Calu3 (cell line): ENCODE data around the gene MCC. TPM values are rescaled to one million over a fixed set of nuclear protein-coding genes. Genes with fewer than 3 reads are reported as not detected.

Source experiments
- BruUV-seq: library from RNA; stranded (reverse); fragments of 400-500 nt; replicated peaks from 2 replicates; lab custom pipeline; 2021; lab: Mats Ljungman, UMichigan
- CTCF ChIA-PET: fragments of 300-600 bp; sonication (Branson Sonifier 250); formaldehyde crosslinking; loops from one replicate; lab custom pipeline; 2022; ENCODE audit warnings: antibody characterized with exemption; lab: Charles Lee
- DNase-seq: peaks from one replicate; pipeline ENCODE4 v3.0.0; 2022
- H3K27ac Mint-ChIP-seq: one replicate; pipeline ENCODE4 v1.8.0; 2022; ENCODE audit warnings: mixed read lengths; ENCODE audit not compliant: unreplicated experiment
- H3K27me3 Mint-ChIP-seq: one replicate; pipeline ENCODE4 v1.8.0; 2022; ENCODE audit warnings: mixed read lengths; ENCODE audit not compliant: unreplicated experiment
- H3K36me3 Mint-ChIP-seq: one replicate; pipeline ENCODE4 v1.8.0; 2022; ENCODE audit warnings: mild to moderate bottlenecking, moderate library complexity, mixed read lengths; ENCODE audit not compliant: insufficient read depth, unreplicated experiment
- H3K4me1 Mint-ChIP-seq: one replicate; pipeline ENCODE4 v1.8.0; 2022; ENCODE audit warnings: mild to moderate bottlenecking, low read depth, mixed read lengths; ENCODE audit not compliant: unreplicated experiment
- H3K4me3 Mint-ChIP-seq: one replicate; pipeline ENCODE4 v1.8.0; 2022; ENCODE audit warnings: mild to moderate bottlenecking, low read depth, moderate library complexity, mixed read lengths; ENCODE audit not compliant: unreplicated experiment
- H3K9me3 Mint-ChIP-seq: one replicate; pipeline ENCODE4 v1.8.0; 2022; ENCODE audit warnings: low read depth, mixed read lengths; ENCODE audit not compliant: unreplicated experiment
- intact Hi-C: fragments of 100-400 bp; cut with micrococcal nuclease; formaldehyde crosslinking; loops from one replicate; pipeline ENCODE4 v1.10.0; 2022; ENCODE audit not compliant: unreplicated experiment
- total RNA-seq: library from RNA; stranded (reverse); gene quantifications from 2 replicates; pipeline ENCODE4 v1.2.3, GENCODE V29; 2022
- TF ChIP-seq, protein P1 (sequence below): fragments of 200-600 bp; IDR thresholded peaks from one replicate; pipeline ENCODE4 v1.8.0; 2022; ENCODE audit warnings: antibody characterized with exemption; ENCODE audit not compliant: unreplicated experiment

Gene MCC
- total RNA-seq, 1 experiment from 2014 or later, result 2.8 TPM

DNA sequence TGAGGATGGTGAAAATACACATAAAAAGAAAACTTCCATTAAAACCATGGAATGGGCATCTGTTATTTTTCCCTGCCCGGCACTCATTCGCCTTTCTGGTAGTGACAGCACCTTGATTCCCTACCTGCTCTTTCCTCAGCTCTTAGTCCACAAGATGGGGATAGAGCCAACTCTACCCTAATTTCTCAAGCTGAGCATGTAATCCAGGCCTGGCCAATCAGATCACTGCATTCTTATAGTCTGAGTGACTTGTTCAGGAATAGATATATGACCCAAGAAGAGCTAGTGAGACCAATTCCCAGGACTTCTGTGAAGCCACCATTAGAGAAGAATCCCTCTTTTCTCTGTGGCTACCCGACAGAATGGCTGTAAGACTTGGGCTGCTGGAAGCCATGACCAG lies 111.6 kb downstream of the MCC start:
- BruUV-seq, result no TSS peak
- no peak for DNase-seq
- H3K4me3 Mint-ChIP-seq, result no peak overlapping the region
- H3K9me3 Mint-ChIP-seq, result no peaks in the 10 kb centered on the region
- intact Hi-C loops, result no loop called here
- H3K36me3 Mint-ChIP-seq, result no peaks in the 10 kb centered on the region
- no peak overlapping the region for H3K27ac Mint-ChIP-seq
- TF ChIP-seq, protein P1, sequence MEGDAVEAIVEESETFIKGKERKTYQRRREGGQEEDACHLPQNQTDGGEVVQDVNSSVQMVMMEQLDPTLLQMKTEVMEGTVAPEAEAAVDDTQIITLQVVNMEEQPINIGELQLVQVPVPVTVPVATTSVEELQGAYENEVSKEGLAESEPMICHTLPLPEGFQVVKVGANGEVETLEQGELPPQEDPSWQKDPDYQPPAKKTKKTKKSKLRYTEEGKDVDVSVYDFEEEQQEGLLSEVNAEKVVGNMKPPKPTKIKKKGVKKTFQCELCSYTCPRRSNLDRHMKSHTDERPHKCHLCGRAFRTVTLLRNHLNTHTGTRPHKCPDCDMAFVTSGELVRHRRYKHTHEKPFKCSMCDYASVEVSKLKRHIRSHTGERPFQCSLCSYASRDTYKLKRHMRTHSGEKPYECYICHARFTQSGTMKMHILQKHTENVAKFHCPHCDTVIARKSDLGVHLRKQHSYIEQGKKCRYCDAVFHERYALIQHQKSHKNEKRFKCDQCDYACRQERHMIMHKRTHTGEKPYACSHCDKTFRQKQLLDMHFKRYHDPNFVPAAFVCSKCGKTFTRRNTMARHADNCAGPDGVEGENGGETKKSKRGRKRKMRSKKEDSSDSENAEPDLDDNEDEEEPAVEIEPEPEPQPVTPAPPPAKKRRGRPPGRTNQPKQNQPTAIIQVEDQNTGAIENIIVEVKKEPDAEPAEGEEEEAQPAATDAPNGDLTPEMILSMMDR, result no peak
- H3K4me1 Mint-ChIP-seq, result peaks cover 7% of the 10 kb centered on the region
- CTCF ChIA-PET, result no interaction called here
- no peaks in the 10 kb centered on the region for H3K27me3 Mint-ChIP-seq

DNA sequence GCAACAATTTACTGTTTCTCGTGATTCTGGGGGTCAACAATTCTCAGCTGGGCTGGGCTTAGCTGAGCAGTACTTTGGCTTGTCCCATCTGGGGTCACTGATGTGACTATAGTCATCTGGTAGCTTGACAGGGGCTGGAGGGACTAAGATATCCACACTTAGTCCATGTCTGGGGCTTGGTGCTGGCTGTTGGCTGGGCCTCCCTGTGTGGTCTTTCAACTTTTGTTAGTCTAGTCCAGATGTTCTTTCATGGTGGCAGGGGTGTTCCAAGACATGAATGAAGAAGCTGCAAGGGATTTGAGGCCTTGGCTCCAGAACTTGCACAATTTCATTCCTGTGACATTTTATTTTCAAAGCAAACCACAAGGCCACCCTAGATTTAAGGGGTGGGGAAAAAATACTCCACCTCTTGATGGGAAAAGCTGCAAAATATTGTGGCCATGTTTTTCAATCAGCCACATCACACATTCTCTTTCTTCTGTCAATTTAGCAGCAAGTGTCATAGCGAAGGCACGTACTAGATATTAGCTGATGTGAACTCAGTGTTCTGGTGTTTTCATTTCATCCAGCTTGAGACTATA lies 112.7 kb downstream of the MCC start:
- Mint-ChIP-seq H3K27ac (no peak overlapping the region), H3K9me3 (no peaks in the 10 kb centered on the region), H3K4me3 (no peak overlapping the region), H3K4me1 (peaks cover 10% of the 10 kb centered on the region), H3K36me3 (no peaks in the 10 kb centered on the region), H3K27me3 (no peaks in the 10 kb centered on the region)
- TF ChIP-seq, protein P1, result no peak
- CTCF ChIA-PET, result interaction anchor here (0.6 to 1.4 kb wide), 2 partner anchors 9 to 90 kb away, joined by 3 read pairs; no protein-coding TSS in a partner anchor
- no TSS peak for BruUV-seq
- intact Hi-C loops, result no loop called here
- no peak for DNase-seq

DNA sequence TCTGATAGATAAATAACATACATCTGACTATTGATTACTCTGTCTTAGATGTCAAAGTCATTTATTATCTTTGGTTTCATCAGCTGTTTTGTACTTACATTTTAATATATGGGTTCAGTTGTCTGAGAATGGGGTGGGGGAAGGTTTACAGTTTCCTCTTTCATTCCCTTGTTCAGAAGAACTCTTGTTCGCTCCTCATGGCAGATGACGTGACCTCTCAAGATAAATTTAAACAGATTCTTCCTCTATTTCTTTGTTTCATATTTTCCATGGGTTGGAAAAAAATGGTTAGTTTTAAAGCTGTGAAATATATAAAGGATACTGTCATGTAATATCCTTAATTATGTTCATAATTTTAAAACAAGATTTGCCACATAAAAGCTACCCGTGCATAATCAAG lies 114.8 kb downstream of the MCC start:
- no TSS peak for BruUV-seq
- no peak for DNase-seq
- H3K9me3 Mint-ChIP-seq, result peaks cover 5% of the 10 kb centered on the region
- no peaks in the 10 kb centered on the region for H3K27me3 Mint-ChIP-seq
- no peak overlapping the region for H3K27ac Mint-ChIP-seq
- CTCF ChIA-PET, result interaction anchor here (0.7 kb wide), 1 partner anchor 322 kb away, joined by 3 read pairs; no protein-coding TSS in a partner anchor
- no peak overlapping the region for H3K4me3 Mint-ChIP-seq
- no peaks in the 10 kb centered on the region for H3K36me3 Mint-ChIP-seq
- peaks cover 10% of the 10 kb centered on the region for H3K4me1 Mint-ChIP-seq
- TF ChIP-seq, protein P1, result no peak
- intact Hi-C loops, result no loop called here

DNA sequence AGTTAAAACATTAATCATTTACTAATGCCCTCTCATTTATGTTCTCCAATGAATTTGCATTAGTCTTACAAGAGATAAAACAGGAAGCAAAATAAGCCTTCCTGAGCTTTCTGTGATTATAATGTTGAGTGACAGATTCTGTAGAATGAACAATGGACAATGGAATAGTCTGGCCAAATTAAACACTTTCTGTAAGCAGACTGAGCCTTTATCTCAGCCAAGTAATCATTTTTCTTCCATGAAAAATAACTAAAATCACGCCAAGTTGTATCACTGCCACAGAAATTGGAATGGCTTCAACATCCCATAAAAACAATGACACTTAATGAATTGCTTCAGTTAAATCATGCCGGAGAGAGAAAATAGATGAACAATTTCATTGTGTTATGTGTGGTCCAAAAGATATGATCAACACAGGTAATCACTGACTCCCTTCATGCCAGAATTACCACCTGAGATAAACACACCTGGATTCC lies 116.5 kb downstream of the MCC start:
- CTCF ChIA-PET, result interaction anchor here (2.0 kb wide), 1 partner anchor 35 kb away, joined by 4 read pairs; no protein-coding TSS in a partner anchor
- Mint-ChIP-seq H3K36me3 (no peaks in the 10 kb centered on the region), H3K27me3 (no peaks in the 10 kb centered on the region), H3K4me3 (no peak overlapping the region), H3K9me3 (peaks cover 5% of the 10 kb centered on the region), H3K27ac (peak overlapping the region; percentile 9), H3K4me1 (peaks cover 10% of the 10 kb centered on the region)
- no peak for DNase-seq
- TF ChIP-seq, protein P1, result no peak
- intact Hi-C loops, result no loop called here
- no TSS peak for BruUV-seq
